GM12892 (cell line): Measurements from ENCODE around the gene WAC.

ENCODE experiments used
- POLR2A ChIP-seq: IDR thresholded peaks from 2 replicates; pipeline ENCODE4 v1.6.1; 2011; ENCODE audit warnings: low read depth, low read length, control low read depth
- POLR2AphosphoS5 ChIP-seq: IDR thresholded peaks from 2 replicates; pipeline ENCODE4 v1.6.1; 2011; ENCODE audit warnings: low read depth, low read length, control low read depth
- TAF1 ChIP-seq: IDR thresholded peaks from 2 replicates; pipeline ENCODE4 v1.6.1; 2011; ENCODE audit warnings: low read depth, mild to moderate bottlenecking, control low read depth, low read length, borderline replicate concordance

- TF ChIP-seq POLR2A (no peak), POLR2AphosphoS5 (no peak), TAF1 (no peak)
These were observed 104.4 kb downstream of the WAC start for GRCh38 chr10:28637346-28637745.
